ENCODE results near the gene ATP5PD. TPM values are rescaled to one million over a fixed set of nuclear protein-coding genes. Genes with fewer than 3 reads are reported as not detected.

The ATP5PD gene
- total and polyA plus RNA-seq, 2 of the 13 experiments (the other 11 are each of a cell fraction or from before 2014, with no cell fraction given): 158 to 428 TPM

GRCh38 chr17:75094871-75095399, 48.2 kb upstream of the ATP5PD start (continued):
- no peak for TF ChIP-seq BCL6 (CRISPR knock-in tag; IDR thresholded peaks at IDR 0.05)
- no peak for TF ChIP-seq PAX8 (CRISPR knock-in tag; IDR thresholded peaks at IDR 0.05; ENCODE audit: borderline replicate concordance)
- no peak for TF ChIP-seq PRPF4 (IDR thresholded peaks at IDR 0.05; ENCODE audit: low read depth, low read length, poor library complexity, severe bottlenecking)

- no peaks in the 10 kb centered on the region for H3K36me3 ChIP-seq (replicated peaks in 1 of 2; ENCODE audit: control insufficient read depth in 1 of 2, insufficient read depth in 2 of 2, low read length in 2 of 2)
- no peak overlapping the region for H3K27ac ChIP-seq (ENCODE audit: extremely low read length, insufficient read depth, low read length)
- no peaks in the 10 kb centered on the region for H3K79me2 ChIP-seq (ENCODE audit: insufficient read depth, low read length)
- FAIRE-seq (no peak), ATAC-seq (no peak), DNase-seq (ENCODE audit: low spot score) (no peak)
- no peak overlapping the region; the same call in 1 of the 2 replicates for H3K9ac ChIP-seq (ENCODE audit: insufficient read depth, low read depth, low read length)
- peaks cover 86% of the 10 kb centered on the region for H3K4me1 ChIP-seq (ENCODE audit: insufficient read depth, low read length)
- no TSS peak for BruUV-seq (replicated peaks)
- H3K27me3 ChIP-seq (ENCODE audit: control insufficient read depth in 1 of 2, insufficient read depth in 2 of 2, low read length in 2 of 2): peaks cover 3 to 25% of the 10 kb centered on the region in 2 experiments; a peak in 3 of 5 replicates
- no peak overlapping the region for H2AFZ ChIP-seq (ENCODE audit: low read length)
- H4K20me1 ChIP-seq (ENCODE audit: insufficient read depth, low read length): no peaks in the 10 kb centered on the region; the same call in 1 of the 2 replicates
- POLR2A ChIA-PET: interaction anchor here (0.6 to 2.2 kb wide), 8 partner anchors 9 to 75 kb away, joined by 3 to 11 read pairs (median 4); partner anchors contain the start of gene ARMC7
- in situ Hi-C loops (cut with HindIII; ENCODE audit: extremely low pct_ligation_motif_present, low pct_unique_long_range_greater_than_20kb): no loop called here
- 47% methylated on average over 14 of the region's 18 CpGs for WGBS (ENCODE audit: low lambda C conversion rate)
- H3K9me3 ChIP-seq (ENCODE audit: low read length): no peaks in the 10 kb centered on the region
- CTCF ChIA-PET (ENCODE audit: low intra/inter-chr PET ratio, low total read pairs): no interaction called here
- intact Hi-C loops (cut with micrococcal nuclease; ENCODE audit: unreplicated experiment): no loop called here
- peak overlapping the region; percentile 83 for H3K4me2 ChIP-seq (ENCODE audit: low read depth, low read length)
- peak overlapping the region in 1 of 3 experiments; percentile 25; a peak in 1 of 6 replicates for H3K4me3 ChIP-seq (replicated peaks in 1 of 3; ENCODE audit: insufficient read depth in 1 of 3, low read depth in 2 of 3, low read length in 3 of 3)
- TF ChIP-seq IRF9 (CRISPR knock-in tag; IDR thresholded peaks at IDR 0.05; ENCODE audit: borderline replicate concordance) (0 out of 2 replicates have a peak, but pooled peaks have one; percentile 49), BCL6 (CRISPR knock-in tag; IDR thresholded peaks at IDR 0.05) (no peak), SMARCC2 (IDR thresholded peaks at IDR 0.05) (no peak), ZNF354B (CRISPR knock-in tag; IDR thresholded peaks at IDR 0.05) (no peak), ZBTB37 (CRISPR knock-in tag; IDR thresholded peaks at IDR 0.05) (peak; percentile 82), MYC (CRISPR knock-in tag; IDR thresholded peaks at IDR 0.05; ENCODE audit: borderline replicate concordance) (peak; percentile 29; the same call in 1 of the 2 replicates), JUND (CRISPR knock-in tag; IDR thresholded peaks at IDR 0.05) (no peak), LBX2 (CRISPR knock-in tag; IDR thresholded peaks at IDR 0.05; ENCODE audit: borderline replicate concordance) (no peak), ZNF329 (CRISPR knock-in tag; IDR thresholded peaks at IDR 0.05; ENCODE audit: low read depth) (no peak), ZNF546 (CRISPR knock-in tag; conservative IDR thresholded peaks at IDR 0.05) (0 out of 2 replicates have a peak, but pooled peaks have one; percentile 52), RXRB (CRISPR knock-in tag; IDR thresholded peaks at IDR 0.05; ENCODE audit: borderline replicate concordance) (no peak), AGO1 (IDR thresholded peaks at IDR 0.05; ENCODE audit: low read depth, low read length, poor library complexity, severe bottlenecking) (peak; percentile 19), FOSL1 (CRISPR knock-in tag; IDR thresholded peaks at IDR 0.05; ENCODE audit: borderline replicate concordance) (no peak), ZNF724P (CRISPR knock-in tag; IDR thresholded peaks at IDR 0.05; ENCODE audit: borderline replicate concordance) (no peak), ZNF615 (CRISPR knock-in tag; IDR thresholded peaks at IDR 0.05; ENCODE audit: borderline replicate concordance) (no peak), SNAPC5 (CRISPR knock-in tag; IDR thresholded peaks at IDR 0.05; ENCODE audit: borderline replicate concordance) (no peak), ZNF768 (CRISPR knock-in tag; IDR thresholded peaks at IDR 0.05) (peak; percentile 15; the same call in 1 of the 2 replicates), SAP130 (CRISPR knock-in tag; IDR thresholded peaks at IDR 0.05; ENCODE audit: low read depth) (peak; percentile 33; the same call in 1 of the 2 replicates)
Observed at GRCh38 chr17:75093548-75094158, 46.9 kb upstream of the ATP5PD start.
